Mucosa of rectum (tissue), 2 donors: ENCODE data around the gene ITGAD.

Experiments used
- H3K27ac ChIP-seq, 2 donors: one replicate each; pipeline ENCODE4 v1.7.0; 2013; ENCODE audit warnings: inconsistent platforms in 2 of 2, low read depth in 2 of 2, low read length in 2 of 2
- H3K27me3 ChIP-seq, 2 donors: one replicate each; pipeline ENCODE4 v1.7.0; 2013; ENCODE audit warnings: low read length in 2 of 2; ENCODE audit not compliant: control insufficient read depth in 2 of 2, insufficient read depth in 2 of 2
- H3K36me3 ChIP-seq, 2 donors: one replicate each; pipeline ENCODE4 v1.7.0; 2013; ENCODE audit warnings: low read length in 2 of 2; ENCODE audit not compliant: control insufficient read depth in 2 of 2, insufficient read depth in 2 of 2
- H3K4me1 ChIP-seq, 2 donors: one replicate each; pipeline ENCODE4 v1.7.0; 2013; ENCODE audit warnings: low read length in 2 of 2, mild to moderate bottlenecking in 1 of 2; ENCODE audit not compliant: control insufficient read depth in 2 of 2, insufficient read depth in 2 of 2
- H3K4me3 ChIP-seq, 2 donors: one replicate each; pipeline ENCODE4 v1.7.0; 2013; ENCODE audit warnings: low read length in 2 of 2
- H3K9ac ChIP-seq, 2 donors: one replicate each; pipeline ENCODE4 v1.7.0; 2013; ENCODE audit warnings: low read length in 2 of 2, low read depth in 1 of 2, mild to moderate bottlenecking in 1 of 2
- H3K9me3 ChIP-seq, 2 donors: one replicate each; pipeline ENCODE4 v1.7.0; 2013; ENCODE audit warnings: low read length in 2 of 2; ENCODE audit not compliant: control insufficient read depth in 2 of 2
- donor health status: healthy.
- donor health status: Normal muscosa, but diverticular disease.

Gene ITGAD

GRCh38 chr16:31382485-31383161 is 10.5 kb upstream of the ITGAD start:
- no peaks in the 10 kb centered on the region for H3K4me1 ChIP-seq
- no peaks in the 10 kb centered on the region for H3K36me3 ChIP-seq
- H3K9me3 ChIP-seq, result no peaks in the 10 kb centered on the region
- no peaks in the 10 kb centered on the region for H3K27me3 ChIP-seq
- H3K9ac ChIP-seq, result no peak overlapping the region
- no peak overlapping the region for H3K4me3 ChIP-seq
- H3K27ac ChIP-seq, result no peak overlapping the region

- Histone ChIP-seq H3K4me3 (no peak overlapping the region), H3K4me1 (no peaks in the 10 kb centered on the region), H3K9me3 (no peaks in the 10 kb centered on the region), H3K27ac (no peak overlapping the region), H3K27me3 (no peaks in the 10 kb centered on the region), H3K36me3 (no peaks in the 10 kb centered on the region), H3K9ac (no peak overlapping the region)
Observed at GRCh38 chr16:31385680-31386079, 7.5 kb upstream of the ITGAD start.

- Histone ChIP-seq H3K27ac (no peak overlapping the region), H3K9ac (no peak overlapping the region)
Observed at GRCh38 chr16:31386157-31386984, 6.8 kb upstream of the ITGAD start.

DNA sequence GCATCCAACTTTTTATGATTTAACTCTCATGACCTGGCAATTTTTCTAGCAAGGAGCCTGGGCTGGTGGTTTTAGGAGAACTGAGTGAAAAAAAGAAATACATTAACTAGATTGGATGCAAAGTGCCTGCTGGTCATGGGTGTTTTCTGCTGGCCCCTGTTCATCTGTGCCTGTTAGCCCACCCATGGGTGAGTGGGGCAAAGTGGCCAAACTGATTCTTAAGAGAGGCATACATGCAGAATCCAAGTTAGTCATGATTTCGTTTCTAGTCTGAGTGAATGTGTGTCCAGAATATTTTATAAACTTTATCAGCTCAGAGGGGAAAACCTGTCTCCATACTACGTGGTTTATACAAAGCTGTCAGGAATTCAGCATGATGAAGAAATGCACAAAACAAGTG is 4.6 kb upstream of the ITGAD start:
- H3K9ac ChIP-seq, result no peak overlapping the region
- H3K4me3 ChIP-seq, result no peak overlapping the region
- H3K36me3 ChIP-seq, result no peaks in the 10 kb centered on the region
- H3K27ac ChIP-seq, result no peak overlapping the region
- no peaks in the 10 kb centered on the region for H3K9me3 ChIP-seq
- no peaks in the 10 kb centered on the region for H3K4me1 ChIP-seq
- no peaks in the 10 kb centered on the region for H3K27me3 ChIP-seq

More at GRCh38 chr16:31386157-31386984, 6.8 kb upstream of the ITGAD start:
- Histone ChIP-seq H3K9me3 (no peaks in the 10 kb centered on the region), H3K4me3 (no peak overlapping the region), H3K27me3 (no peaks in the 10 kb centered on the region), H3K36me3 (no peaks in the 10 kb centered on the region), H3K4me1 (no peaks in the 10 kb centered on the region)

DNA sequence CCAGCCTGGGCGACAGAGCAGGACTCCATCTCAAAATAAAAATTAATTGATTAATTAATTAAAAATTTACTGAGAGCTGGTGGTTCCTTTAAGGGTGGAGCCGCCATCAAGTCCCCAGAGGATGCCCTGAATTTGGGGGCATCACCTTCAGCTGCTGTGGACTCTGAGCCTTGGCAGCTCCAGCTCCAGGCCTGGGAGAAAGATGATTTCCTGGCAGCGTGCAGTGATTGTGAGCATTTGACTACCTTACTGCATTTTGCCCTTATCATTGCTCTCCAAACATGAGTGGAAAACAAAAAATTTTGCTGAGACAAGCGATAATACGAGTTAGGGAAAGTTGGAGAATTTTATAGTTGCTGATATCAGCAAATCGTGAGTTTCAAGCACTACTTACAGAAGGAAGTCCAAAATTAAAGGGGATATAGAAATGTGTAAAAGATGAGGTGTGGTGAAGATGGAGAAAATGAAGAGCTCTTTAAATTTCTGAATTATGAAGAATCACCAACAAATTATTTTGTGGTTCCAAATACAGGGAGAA is 2.6 kb upstream of the ITGAD start:
- Histone ChIP-seq H3K9me3 (no peaks in the 10 kb centered on the region), H3K4me1 (no peaks in the 10 kb centered on the region), H3K4me3 (no peak overlapping the region), H3K36me3 (no peaks in the 10 kb centered on the region), H3K27me3 (no peaks in the 10 kb centered on the region), H3K27ac (no peak overlapping the region), H3K9ac (no peak overlapping the region)

GRCh38 chr16:31395647-31396046 is 2.5 kb downstream of the ITGAD start:
- Histone ChIP-seq H3K4me1 (no peaks in the 10 kb centered on the region), H3K4me3 (no peak overlapping the region), H3K27ac (no peak overlapping the region), H3K36me3 (no peaks in the 10 kb centered on the region), H3K9me3 (no peaks in the 10 kb centered on the region), H3K27me3 (no peaks in the 10 kb centered on the region), H3K9ac (no peak overlapping the region)

- Histone ChIP-seq H3K27ac (no peak overlapping the region), H3K4me3 (no peak overlapping the region)
Observed at GRCh38 chr16:31397096-31397660, 4.0 kb downstream of the ITGAD start.

DNA sequence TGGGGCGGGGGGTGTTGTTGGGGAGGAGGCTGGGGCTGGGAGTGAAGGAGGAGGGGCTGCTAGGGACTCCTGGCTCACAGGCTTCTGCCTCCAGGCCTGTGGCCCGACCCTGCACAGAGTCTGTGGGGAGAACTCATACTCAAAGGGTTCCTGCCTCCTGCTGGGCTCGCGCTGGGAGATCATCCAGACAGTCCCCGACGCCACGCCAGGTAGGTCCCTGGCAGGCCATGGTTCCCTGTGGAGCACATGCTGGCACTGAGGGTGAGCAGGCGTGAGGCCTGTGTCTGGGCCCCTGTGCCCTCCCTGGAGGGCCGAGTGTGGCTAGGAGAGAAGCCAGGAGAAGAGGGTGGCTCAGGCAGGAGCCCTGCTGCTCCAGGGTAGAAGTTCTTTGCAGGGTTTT is 4.6 kb downstream of the ITGAD start:
- no peaks in the 10 kb centered on the region for H3K36me3 ChIP-seq
- H3K27ac ChIP-seq, result no peak overlapping the region
- H3K4me1 ChIP-seq, result no peaks in the 10 kb centered on the region
- no peaks in the 10 kb centered on the region for H3K27me3 ChIP-seq
- H3K4me3 ChIP-seq, result no peak overlapping the region
- H3K9me3 ChIP-seq, result no peaks in the 10 kb centered on the region
- no peak overlapping the region for H3K9ac ChIP-seq

More at GRCh38 chr16:31397096-31397660, 4.0 kb downstream of the ITGAD start:
- Histone ChIP-seq H3K9me3 (no peaks in the 10 kb centered on the region), H3K4me1 (no peaks in the 10 kb centered on the region), H3K9ac (no peak overlapping the region), H3K36me3 (no peaks in the 10 kb centered on the region), H3K27me3 (no peaks in the 10 kb centered on the region)

DNA sequence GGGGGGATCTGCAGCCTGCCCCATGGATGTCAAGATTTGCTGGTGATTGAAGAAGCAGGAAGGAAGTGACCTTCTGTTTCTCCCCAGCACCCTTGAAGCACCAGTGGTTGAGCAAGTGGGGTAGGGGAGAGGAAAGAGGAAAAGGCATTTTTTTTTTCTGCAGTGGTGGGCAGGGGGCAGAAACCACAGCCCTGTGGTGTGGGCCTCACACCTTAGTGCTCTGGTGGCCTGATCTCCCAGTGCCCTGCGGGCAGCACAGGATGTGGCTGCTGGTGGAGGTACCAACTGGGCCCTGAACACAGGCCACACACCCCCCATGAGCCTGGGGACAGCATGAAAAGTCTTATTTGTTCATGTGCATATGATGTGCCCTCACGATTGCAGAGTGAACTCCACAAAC is 7.1 kb downstream of the ITGAD start:
- Histone ChIP-seq H3K36me3 (no peaks in the 10 kb centered on the region), H3K9me3 (no peaks in the 10 kb centered on the region), H3K27me3 (no peaks in the 10 kb centered on the region), H3K9ac (no peak overlapping the region), H3K27ac (no peak overlapping the region), H3K4me1 (no peaks in the 10 kb centered on the region), H3K4me3 (no peak overlapping the region)

DNA sequence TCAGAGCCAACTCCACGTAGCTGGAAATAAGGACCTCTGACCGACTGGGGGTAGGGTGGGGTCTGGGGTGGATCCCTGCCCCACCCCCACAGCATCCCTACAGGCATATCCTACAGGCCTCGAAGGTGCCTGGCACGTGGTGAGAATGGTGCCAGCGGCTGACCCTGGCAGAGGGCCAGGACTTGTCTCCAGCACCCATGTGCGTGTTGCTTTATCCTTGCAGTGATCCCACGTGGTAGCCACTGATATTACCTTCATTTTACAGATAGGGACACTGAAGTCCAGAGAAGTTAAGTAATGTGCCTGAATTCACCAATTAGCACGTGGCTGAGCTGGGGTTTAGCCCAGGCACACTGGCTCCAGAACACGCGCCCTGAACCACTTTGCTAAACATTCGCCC is 8.3 kb downstream of the ITGAD start:
- Histone ChIP-seq H3K9me3 (no peaks in the 10 kb centered on the region), H3K36me3 (no peaks in the 10 kb centered on the region), H3K27ac (no peak overlapping the region), H3K4me1 (no peaks in the 10 kb centered on the region), H3K9ac (no peak overlapping the region), H3K27me3 (no peaks in the 10 kb centered on the region), H3K4me3 (no peak overlapping the region)
